ENCODE results near the gene RGL3.
A peak's percentile ranks its signal among the peaks of the same experiment; 100 is the strongest.
"Not testable (repeated sequence)": the region's sequence is repeated elsewhere in the genome, so short reads cannot be mapped to it uniquely, and the experiment has no call there.

RGL3 gene

DNA sequence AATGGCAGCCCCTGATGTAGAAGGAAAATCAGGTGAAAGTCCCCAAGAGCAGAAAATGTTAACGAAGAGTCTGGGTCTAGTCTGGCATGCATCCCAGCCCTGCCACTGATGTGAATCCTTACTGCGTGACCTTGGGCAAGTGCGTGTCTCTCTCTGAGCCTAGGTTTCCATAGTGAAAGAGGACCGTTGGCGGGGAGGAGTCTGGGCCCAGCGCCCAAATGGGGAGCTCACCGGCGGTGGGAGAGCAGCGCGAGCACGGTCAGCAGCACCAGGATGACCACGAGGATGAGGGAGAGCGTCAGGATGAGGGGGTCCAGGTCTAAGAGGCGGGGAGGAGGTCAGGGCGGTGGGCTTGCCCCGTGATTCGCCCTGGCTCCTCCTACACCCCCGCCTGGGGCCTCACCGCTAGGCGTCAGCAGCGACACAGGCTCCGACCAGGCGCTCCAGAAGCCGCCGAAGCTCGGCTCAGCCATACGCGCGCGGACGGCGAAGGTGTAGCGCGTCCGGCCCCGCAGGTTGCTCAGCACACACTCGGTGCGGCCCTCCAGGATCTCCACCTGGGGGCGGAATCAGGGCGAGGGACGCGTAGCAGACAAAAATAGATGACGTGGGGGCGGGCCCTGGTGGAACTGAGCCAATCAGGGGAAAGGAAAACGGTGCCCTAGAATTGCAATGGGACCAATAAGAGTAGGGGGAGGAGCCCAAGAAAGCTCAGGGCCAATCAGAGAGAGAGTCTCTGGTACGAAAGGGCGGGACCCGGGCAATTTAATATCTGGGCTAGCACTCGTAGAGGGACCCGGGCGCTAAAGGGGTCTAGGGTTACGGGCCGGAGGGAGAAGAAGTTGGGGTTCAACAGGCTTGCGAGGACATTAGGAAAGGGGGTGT is 38.2 kb downstream of the RGL3 start:
- FAIRE-seq: peak; percentile 59

DNA sequence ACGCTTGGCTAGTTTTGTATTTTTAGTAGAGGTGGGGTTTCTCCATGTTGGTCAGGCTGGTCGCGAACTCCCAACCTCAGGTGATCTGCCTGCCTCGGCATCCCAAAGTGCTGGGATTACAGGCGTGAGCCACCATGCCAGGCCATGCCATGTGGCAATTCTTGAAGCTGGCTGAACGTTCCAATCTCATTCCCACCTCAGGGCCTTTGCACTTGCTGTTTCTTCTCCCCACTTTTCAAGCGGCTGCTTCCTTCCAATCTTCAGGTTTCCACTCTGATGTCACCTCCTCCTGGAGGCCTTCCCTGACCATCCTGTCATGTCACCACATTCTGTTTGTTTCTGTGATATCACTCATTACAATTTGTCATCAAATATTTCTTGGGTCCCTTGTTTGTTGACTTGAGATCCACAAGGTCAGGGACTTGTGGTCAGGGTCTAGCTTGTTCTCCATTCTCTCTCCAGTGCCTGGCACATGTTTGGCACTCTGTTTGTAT is 39.2 kb downstream of the RGL3 start:
- FAIRE-seq: no peak

GRCh38 chr19:11379269-11379845 is 39.8 kb downstream of the RGL3 start:
- FAIRE-seq: not testable (repeated sequence)

DNA sequence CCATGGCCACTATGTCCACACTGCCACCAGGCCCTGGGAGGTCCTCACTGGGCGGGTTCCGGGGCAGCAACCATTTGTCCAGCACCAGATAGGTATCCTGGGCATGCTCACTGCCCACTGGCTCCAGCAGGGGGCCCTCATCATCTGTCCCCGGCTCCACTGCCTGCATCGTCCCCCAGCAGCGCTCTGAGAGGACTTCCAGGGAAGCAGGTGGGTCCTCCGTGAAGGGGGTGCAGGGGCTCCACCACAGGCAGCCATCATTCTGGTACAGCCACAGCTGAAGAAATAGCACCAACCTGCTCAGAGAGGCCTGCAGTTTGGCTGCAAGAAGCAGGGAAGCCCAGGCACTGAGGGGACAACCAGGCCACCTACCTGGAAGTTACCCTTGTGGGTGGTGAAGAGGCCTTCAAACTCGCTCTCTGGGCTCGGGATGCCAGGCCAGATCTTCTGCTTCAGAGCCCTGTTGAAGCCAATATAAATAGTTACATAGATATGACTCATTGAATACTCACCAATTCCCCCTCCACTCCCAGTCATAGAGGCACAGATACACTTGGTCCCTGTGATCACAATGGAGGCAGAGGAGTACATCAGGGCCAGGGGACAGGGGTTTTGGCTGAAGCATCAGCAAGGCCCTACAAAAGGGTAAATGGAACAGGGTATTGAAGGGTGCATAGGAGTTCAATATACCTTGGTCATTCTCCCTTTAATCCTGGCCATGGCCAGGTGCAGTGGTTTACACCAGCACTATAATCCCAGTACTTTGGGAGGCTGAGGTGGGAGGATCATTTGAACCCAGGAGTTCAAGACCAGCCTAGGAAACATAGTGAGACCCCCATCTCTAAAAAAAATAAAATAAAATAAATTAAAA is 40.6 kb downstream of the RGL3 start:
- FAIRE-seq: no peak

- no peak for FAIRE-seq
These were observed 41.4 kb downstream of the RGL3 start for GRCh38 chr19:11377756-11378155.

DNA sequence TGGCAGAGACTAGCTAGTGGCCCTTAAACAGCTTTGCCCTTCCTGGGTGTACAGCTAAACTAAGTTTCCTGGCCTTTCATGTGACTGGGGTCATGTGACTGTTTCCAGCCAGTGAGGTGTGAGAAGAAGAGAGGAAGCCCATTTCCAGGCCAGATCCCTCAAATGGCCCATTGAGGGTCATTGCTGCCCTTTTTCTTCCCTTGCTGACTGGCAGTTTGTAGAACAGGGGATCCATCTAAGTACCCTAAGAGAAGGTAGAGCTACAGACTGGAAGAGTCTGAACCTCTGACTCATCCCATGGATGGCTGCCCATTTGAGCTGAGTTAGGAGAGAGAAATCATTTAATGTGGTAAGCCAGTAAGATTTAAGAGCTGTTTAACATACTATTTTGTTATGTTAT is 41.9 kb downstream of the RGL3 start:
- no peak for FAIRE-seq

DNA sequence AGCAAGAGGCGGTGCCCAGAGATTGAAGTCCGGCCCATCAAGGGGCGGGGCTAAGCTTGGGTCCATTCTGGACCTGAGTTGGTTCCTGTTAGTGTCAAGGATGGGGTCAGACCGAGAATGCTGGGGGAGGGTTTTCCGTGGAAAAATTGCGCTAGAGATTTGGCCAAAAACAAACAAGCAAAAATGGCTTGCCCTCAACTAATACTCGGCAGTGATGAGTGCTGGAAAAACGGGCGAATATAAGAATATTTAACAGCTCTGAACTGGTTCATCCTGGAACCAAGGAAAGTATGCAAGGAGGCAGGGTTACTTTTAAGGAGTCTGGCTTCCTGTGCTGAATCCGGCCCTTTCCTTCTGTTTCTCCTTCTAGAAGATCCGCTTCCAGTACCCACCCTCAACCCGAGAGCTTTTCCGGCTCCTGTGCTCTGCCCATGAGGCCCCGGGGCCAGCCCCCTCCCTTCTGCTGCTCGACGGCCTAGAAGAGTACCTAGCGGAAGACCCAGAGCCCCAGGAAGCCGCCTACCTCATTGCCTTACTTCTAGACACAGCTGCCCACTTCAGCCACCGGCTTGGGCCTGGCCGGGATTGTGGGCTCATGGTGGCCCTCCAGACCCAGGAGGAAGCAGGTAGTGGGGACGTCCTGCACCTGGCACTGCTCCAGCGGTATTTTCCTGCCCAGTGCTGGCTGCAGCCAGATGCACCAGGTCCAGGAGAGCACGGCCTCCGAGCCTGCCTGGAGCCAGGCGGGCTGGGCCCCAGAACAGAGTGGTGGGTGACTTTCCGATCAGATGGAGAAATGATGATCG is 43.8 kb downstream of the RGL3 start:
- FAIRE-seq: no peak

- FAIRE-seq: peak; percentile 98
These were observed 44.5 kb downstream of the RGL3 start, which contains the start of gene SWSAP1 for GRCh38 chr19:11374433-11375142. Gene SWSAP1, plus strand, starts transcription at chr19:11374666. Its CDS starts 15 bp downstream, at chr19:11374681.

- FAIRE-seq: no peak
These were observed 45.2 kb downstream of the RGL3 start for GRCh38 chr19:11373885-11374432.

DNA sequence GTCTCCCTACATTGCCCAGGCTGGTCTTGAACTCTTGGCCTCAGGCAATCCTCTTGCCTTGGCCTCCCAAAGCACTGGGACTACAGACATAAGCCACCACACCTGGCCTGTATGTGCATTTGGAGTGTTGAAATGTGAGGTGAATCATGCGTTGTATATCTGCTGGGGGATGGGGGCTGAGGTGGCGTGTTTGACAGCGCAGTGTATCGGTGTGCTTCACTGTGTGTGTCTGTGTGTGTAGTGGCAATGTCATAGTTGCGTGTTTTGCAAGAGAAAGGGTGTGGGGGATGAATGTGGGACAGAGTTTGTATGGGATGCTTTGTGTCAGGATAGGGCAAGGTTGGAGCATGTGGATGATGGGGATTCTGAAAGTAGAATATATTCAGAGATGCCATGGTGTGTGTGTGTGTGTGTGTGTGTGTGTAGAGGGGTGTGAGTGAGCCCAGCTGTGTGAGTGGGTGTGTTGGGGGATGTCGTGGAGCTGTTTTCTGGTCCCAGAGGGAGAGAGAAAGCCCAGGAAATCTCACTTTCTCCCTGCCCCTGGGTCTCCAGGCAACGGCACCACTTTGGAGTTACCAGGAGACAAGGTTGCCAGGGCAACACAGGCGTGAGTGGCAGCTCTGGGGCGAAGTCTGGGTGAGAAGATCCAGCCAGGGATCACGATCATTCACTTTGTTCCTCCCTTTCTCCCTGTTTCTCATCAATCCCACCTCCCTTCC is 45.8 kb downstream of the RGL3 start:
- no peak for FAIRE-seq

DNA sequence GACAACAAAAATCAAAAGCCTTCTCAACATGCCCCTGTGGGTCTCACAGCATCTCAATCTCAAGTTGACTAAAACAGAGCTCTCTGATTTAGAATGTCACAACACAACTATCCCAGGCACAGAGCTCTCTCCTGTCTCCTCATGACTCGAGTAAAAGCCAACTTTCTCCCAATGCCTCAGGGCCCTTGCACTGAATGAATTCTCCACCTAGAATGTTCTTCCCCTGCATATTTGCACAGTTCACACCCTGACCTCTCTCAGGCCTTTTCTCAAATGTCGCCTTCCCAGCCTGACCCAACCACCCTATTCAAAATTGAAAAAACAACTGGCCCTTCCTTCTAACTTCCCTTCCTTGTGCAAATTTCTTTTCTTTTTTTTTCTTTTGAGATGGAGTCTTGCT is 48.4 kb downstream of the RGL3 start:
- FAIRE-seq: no peak

- no peak for FAIRE-seq
These were observed 51.6 kb downstream of the RGL3 start for GRCh38 chr19:11367528-11367927.

DNA sequence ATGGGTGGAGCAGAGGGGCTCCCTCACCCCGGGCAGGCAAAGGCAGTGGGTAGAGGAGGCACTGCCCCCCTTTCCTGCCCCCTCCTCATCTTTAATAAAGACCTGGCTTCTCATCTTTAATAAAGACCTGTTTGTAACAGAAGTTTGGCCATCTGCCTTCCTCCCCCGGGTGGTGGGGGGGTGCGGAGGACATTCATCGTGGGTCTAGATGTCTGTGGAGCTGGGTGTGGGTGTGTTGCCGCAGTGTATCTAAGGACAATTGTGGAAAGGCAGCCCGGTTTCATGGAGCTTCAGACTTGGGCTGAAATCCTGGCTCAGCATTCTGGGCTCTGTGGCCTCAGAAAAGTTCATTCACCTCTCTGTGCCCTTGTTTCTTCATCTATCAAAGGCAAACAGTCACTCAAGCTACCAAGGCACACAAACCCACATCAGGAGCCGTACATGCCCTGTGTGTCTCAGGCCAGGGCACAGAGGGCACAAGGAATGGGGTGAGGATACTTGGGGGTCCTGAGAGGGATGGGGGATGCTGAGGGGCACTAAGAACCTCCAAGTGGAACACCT is 53.5 kb downstream of the RGL3 start:
- no peak for FAIRE-seq

DNA sequence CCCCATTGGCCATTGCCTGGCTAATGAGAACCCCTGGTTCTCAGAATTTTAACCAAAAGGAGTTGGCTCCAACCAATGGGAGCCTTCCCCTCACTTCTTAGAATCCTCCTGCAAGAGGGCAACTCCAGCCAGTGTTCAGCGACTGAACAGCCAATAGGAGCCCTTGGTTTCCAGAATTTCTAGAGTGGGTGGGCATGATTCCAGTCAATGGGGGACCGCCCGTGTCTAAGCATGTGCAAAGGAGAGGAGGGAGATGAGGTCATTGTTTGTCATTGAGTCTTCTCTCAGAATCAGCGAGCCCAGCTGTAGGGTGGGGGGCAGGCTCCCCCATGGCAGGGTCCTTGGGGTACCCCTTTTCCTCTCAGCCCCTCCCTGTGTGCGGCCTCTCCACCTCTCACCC is 54.2 kb downstream of the RGL3 start:
- FAIRE-seq: no peak

GRCh38 chr19:11364296-11364904 is 54.7 kb downstream of the RGL3 start:
- FAIRE-seq: no peak

DNA sequence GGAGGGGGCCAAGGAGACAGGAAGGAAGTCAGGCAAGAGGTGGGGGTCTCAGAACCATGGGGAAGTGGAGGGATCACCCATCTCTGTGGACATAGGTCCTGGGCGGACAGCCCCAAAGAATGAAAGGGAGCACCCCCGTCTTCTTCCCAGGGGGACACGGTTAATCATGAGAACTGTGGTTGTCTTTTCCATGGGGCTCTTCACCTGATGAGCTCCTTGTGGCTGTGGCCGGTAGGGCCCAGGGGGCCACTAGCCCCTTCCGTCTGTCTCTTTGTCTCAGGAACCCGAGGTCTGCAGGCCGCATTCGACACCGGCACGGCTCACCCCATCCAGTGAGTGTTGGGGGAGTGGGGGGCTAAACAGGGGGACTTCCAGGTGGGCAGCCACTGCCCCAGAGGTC is 55.2 kb downstream of the RGL3 start:
- FAIRE-seq: no peak

DNA sequence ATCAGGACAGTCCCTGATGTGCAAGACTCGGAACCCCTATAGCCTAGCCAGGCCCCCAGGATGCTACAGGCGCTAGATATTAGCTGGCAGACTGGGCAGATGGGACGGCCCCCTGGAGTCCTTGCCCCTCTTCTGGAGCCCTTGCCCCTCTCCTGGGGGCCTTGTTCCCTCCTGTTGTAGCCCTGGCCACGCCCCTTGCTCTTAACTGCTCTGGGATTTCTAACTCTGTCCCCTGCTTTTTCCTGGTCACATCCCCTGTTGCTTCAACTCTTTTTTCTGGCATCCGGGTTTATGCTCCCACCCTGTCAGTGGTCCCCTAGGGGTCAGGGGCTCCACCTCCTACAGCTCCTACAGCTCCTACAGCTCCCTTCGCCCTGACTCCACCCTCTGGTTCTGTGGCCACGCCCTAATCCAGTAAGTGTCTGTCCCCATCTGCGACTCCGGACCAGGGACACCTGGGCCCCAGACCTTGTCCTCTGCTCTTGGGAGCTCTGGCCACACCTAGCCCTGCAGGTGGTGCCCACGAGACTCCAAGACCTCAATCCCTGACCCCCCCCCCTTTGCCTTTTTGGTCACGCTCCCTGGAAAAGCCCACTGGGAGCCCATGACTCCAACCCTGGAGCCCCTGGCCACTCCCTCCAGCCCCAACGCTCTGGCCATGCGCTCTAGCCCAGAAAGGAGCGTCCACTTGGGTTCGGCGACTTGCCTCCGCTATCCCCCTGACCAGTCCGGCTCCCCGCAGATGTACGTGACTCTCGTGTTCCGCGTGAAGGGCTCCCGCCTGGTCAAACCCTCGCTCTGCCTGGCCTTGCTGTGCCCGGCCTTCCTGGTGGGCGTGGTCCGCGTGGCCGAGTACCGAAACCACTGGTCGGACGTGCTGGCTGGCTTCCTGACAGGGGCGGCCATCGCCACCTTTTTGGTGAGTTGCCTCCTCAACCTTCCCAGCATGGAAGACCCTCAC is 57.1 kb downstream of the RGL3 start:
- no peak for FAIRE-seq

DNA sequence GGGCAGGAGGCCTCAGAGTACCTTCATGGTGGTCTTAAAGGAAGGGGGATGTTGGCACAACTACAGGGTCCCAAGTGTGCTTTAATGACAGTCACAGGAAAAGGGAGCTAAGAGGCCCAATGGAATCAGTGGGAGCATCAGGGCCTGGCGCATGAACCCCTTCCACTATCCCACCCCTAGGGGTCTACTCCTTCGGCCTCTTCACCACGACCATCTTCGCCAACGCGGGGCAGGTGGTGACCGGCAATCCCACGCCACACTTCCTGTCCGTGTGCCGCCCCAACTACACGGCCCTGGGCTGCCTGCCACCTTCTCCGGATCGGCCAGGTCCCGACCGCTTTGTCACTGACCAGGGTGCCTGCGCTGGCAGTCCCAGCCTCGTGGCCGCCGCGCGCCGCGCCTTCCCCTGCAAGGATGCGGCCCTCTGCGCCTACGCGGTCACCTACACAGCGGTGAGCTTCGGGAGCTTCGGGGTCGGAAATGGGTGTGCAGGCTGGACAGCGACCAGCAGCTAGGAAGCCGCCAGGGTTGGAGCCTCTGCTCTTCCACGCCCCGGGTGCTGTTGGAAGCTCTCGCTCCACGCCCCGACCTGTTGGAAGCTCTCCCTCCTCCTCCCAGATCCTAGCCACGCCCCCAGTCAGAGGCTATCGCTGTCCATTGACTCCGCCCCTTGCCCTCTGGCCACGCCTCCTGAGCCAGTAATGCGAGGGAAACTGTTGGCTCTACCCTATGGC is 57.9 kb downstream of the RGL3 start:
- no peak for FAIRE-seq
